GM21825 (cell line): ENCODE data around the gene MED1.
"Not testable (repeated sequence)": the region's sequence is repeated elsewhere in the genome, so short reads cannot be mapped to it uniquely, and the experiment has no call there.

Source experiments
- ATAC-seq: cut with Tn5 transposase; IDR thresholded peaks from one replicate; pipeline ENCODE4 v1.9.1; 2021; ENCODE audit warnings: mild to moderate bottlenecking, moderate library complexity; ENCODE audit not compliant: unreplicated experiment

MED1 gene

DNA sequence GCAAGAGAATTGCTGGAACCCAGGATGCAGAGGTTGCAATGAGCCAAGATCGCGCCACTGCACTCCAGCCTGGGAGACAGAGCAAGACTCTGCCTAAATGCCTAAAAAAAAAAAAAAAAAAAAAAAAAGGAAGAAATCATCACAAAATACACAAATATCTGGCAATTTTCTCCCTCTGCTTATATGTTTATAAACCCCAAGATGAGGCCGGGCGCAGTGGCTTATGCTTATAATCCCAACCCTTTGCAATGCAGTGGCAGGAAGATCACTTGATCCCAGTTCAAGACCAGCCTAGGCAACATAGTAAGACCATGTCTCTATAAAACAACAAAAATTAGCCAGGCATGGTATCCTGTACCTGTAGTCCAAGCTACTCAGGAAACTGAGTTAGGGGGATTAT lies 21.5 kb downstream of the MED1 start:
- no peak for ATAC-seq

DNA sequence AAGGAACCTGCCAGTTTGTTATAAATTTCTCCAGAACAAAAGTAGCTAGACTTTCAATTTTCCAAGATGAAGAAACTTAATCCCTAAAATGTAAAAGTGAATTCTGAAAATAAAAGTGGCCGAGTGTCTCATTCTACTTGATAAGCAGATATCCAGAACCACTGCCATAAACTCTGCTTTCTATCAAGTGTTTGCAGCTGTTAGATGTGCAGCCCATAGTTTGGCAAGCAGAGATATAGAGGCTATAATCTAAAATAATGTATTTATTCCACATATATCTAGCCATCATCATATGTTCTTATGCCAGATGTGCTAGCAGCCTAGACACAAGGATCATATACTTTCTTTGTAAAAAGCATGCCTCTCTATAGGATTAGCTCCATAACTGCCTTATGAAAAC lies 34.9 kb downstream of the MED1 start:
- no peak for ATAC-seq

DNA sequence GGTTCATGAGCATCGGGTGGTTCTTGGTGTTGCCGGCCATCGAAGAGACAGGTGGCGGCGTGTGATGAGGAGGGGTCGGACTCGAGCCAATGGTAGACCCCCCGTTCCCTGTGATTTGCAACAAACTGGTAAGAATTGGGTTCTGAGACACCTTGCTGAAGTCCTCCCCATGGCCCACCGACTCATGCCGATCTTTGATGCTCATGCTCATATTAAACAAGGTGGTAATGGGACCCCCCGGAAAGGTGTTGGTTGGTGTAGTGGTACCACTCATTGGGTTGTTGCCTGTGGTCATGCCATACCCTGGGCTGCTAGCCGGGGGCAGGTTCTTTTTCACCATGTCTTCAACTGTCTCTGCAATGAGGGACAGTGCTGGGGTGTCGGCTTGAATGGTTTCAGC lies 40.8 kb downstream of the MED1 start:
- no peak for ATAC-seq

DNA sequence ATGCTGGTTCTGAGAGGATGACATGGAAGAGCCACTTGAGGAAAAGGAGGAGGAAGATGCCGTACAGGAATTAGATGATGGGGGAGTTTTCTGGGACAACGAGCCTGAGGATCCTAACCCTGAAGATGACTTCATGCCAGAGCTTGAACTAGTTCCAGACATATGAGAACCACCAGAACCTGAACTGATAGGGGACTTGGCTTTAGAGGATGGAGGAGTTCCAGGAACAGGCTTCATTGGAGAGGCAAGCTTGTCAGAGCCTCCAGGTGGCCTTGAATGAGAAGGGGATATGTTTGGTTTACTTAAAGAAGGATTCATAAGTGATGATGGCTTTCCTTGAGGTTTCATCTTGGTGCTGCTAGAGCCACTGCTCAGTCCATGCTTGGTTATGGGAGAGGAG lies 42.7 kb downstream of the MED1 start:
- no peak for ATAC-seq

DNA sequence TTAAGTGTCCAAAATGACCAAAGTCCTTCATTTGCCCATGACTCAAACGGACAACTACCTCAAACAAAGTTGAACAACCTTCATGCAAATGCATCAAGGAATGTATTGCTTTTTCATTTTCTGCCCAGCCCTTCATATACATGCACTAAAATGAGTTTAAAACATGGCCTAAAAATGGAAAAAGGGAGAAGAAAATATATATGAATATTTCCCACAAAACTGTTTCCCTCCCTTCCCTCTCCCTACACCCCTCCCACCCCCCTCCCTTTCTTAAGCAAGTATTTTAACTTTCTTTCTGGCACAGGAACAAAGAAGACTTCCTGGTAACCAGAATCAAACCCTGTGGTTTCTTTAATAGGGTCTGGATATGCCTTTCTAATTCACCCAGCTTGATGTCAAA lies 44.1 kb downstream of the MED1 start:
- no peak for ATAC-seq

DNA sequence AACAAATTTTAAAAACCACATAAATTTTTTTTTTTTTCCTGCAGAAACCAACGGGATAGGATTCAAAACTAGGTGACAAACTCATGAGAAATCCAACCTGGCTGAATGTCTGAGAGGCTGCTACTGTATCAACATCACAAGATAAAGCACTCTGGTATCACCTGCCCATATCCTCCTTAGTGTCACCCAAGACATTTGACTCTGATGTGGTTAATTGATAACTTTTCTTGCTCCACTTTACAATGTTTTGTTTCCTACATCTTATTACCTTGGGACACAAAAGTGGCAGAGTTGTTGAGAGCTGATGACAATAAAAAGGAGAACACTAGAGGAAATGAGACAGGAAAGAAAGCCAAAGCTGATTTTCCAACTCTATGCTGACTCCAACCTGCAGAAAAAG lies 45.6 kb downstream of the MED1 start:
- ATAC-seq = no peak

DNA sequence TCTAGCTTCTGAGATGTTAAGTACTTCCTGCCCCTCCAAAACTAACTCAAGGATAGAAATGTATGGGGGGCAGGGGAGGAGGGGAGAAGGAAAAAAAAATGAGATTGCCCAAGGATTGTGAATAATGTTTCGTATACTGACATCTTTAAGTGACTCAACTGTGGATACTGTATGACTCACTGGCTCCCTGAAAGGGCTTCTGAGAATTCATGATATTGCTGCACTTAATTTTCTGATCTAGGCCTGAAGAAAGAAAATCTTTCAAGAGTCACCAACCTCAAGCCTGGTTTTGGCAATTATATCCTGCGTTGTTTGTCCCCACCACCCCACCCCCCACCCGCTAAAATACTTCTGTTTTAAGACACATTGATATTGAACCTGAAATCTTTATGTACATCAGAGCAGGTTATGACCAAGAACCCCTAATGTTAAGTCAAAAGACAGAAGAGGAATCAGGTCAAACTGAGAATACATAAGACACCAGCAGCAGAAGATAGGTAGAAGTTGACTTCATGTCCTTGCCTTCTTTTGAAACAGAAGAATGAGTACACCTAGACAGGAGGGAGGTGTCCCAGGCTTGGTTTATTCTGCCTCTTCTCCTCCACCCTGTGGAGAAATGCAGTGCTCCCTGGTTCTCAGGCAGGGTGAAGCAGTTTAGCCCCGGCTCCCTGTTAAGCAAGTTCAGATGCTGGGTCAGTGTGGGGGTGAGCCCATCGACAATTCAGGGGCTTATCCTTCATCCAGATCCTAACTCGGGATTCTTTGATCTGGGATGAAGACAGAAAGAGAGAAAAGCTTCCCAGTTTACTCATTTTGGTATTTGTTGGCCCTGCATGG lies 46.3 kb downstream of the MED1 start:
- no peak for ATAC-seq

DNA sequence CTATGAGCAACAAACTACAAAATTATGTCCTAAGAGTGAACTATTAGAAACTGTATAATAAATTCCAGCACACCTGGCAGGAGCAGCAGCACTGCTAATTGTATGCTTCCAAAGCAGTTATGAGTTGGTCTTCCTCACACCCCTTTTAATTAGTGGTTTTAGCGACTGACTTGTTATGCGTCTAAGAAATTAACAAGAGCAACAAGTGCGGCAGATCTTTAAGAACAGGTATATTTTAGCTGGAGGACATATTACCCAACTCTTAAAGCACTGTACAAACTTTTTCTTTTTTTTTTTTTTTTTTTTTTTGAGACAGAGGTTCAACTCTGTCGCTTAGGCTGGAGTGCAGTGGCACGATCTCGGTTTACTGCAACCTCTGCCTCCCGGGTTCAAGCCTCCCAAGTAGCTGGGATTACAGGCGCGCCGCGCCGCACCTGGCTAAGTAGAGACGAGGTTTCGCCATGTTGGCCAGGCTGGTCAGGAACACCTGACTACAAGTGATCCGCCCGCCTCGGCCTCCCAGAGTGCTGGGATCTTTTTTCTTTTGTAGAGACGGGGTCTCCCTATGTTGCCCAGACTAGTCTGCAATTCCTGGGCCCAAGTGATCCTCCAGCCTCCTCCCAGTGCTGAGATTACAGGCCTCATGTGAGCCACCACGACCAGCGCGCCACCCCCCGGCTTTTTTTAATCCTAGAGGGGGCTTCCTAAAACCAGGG lies 48.0 kb downstream of the MED1 start:
- no peak for ATAC-seq

DNA sequence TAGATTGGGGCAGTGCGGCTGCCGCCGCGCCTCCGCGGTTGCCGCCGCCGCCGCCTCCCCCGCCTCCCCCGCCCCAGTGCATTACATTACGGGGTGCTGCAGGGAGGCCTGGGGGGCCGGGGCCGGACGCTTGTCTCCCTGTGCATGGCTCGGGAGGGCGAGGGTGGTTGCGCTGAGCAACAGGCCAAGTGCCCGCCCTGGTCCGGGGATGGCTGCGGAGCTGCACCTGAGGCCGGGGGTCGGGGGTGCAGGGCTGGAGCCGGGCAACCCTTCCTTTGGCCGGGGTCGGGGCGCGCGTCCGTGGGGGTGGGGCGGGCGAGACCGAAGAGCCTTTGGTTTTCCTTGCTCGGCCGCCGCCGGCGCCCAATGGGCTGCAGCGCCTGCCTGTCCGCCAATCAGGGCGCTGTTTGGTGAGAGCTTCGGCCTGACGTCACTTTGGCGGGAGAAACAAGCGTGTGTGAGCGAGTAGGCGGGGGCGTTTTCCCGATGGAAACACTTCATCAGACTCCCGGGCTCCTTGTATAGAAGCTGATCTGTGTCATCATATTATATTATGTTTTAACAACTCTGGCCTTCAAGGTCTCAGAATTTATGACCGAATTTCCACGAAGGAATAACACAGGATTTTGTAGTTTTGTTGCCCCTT lies 48.7 kb downstream of the MED1 start:
- peak; percentile 55 for ATAC-seq

DNA sequence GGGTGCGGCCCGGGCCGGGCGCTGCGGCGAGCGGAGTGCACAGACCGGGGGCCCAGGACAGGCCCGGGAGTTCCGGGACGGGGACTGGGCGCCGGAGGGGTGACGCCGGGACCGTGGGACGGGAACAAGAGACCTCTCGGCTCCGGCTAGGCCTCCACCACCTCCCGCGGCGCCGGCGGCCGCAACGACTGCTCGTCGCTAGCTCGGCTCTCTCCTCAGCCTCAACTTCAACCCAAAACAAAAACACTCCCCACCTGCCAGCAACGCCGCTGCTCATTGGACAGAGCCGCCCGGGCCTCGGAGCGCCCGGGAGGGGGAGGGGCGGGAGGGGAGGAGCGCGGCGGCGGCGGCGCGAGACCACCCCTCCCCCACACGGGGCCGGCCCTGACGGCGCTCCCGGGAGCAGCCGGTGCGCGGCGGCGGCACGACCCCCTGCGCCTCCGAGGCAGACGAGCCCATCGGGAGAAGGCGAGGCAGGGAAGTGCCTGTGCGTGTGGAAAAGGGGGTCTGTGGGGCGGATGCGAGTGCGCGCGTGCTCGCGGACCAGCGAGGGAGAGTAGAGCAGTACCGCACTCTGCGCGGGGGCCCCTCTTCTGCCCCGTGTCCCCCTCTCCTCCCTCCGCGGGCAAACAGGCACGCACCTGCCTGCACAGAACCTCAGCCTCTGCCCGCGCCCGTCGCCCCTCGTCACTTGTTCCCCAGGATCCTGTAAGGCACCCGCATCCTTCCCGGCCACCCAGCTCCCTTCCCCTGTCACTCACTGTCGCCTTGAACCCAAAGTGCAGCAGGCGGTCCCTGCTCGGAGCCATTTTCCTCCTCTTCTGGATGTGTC lies 49.4 kb downstream of the MED1 start, which contains the start of gene FBXL20:
FBXL20 (minus strand) TSS at position 215 of the 832 bp plus-strand sequence. CDS start 224 bp downstream, outside the sequence.
- peak; percentile 71 for ATAC-seq

DNA sequence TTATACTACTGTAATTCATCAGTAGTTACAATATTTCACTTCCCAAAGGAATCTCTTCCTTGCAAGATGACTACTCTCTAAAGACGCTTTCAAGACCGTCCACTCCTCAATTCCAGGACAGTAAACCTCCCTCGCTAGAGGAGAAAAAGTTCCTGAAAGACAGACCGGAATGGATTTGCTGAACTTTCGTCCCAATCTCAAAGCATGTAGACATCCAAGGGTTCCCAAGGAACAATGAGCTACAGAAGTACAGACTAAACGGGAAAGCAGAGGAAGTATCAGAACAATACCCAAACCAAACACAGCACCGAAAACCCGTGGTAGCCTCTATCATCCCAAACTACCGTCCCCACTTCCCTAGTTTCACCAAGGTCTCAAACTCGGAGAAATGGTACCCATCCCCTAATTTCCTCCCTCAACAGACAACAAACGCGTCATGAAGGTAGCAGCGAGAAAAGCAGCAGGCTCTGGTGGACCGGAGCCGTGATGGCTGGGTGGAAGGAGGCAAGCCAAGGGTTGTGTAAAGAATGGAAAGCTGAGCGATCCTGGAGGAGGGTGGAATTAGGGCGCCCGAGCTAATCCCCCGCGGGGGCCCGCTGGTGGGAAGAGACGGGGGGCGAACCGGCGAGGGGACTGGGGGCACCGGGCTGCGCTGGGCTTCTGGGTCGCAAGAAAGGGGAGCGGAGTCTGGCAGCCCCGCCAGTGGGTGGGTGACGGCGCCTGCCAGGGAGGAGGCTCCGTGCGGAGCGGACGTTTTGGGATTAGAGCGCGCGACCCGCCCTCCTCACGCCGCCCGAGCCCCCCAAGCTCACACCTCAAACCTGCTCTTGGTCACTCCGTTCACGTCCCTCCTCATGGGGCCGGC lies 50.3 kb downstream of the MED1 start:
- peak; percentile 6 for ATAC-seq

DNA sequence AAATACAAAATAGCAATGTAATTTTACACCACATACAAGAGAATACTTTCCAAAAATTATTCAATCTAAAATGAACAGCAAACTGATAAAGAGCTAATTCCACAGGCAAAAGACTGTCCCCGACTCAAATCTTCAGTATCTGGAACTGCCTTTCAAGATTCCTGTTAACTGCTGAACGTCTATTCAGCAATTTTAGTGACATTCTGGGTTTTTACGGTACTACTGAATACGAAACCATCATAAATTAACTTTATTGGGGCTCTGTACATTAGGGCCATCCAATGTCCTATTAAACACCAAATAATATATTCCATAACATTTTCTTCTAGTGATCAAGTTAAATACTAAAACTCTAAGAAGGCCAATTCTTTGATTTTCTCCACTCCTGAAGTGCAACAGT lies 51.3 kb downstream of the MED1 start:
- no peak for ATAC-seq

DNA sequence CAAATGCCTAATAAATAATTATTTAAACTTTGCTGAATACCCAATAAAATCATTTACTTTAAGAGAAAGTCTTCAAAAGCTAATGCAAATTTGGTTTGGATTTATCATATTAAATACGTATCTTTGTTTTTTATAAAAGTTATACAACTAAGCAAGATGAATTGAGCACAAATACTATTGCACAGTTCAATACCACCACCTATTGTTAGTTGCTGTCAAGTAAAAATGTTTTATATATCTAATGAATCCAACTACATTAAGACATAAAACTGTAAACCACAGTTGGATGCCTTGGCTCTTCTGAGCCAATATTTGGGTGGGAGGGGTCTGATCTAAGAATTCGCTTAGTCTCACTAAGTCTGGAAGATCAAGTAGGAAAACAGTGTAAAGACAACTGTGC lies 57.3 kb downstream of the MED1 start:
- no peak for ATAC-seq

DNA sequence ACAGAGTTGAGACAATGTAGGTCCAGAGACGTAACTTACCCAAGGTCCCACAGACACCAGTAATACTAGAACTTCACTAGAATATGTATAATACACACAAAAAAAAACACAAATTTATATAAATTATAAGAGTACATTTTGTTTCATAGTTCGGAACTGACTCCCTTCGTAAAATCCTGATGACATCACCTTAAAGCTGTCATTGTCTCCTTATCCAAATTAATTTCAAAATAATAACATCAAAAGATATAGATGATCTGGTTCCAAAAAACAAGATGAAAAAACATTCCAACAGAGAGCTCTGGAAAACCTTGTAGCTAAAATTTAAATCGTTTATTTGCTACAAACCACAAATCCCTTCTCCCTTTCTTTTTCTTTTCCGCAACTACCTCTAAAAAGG lies 59.6 kb downstream of the MED1 start:
- ATAC-seq = no peak

DNA sequence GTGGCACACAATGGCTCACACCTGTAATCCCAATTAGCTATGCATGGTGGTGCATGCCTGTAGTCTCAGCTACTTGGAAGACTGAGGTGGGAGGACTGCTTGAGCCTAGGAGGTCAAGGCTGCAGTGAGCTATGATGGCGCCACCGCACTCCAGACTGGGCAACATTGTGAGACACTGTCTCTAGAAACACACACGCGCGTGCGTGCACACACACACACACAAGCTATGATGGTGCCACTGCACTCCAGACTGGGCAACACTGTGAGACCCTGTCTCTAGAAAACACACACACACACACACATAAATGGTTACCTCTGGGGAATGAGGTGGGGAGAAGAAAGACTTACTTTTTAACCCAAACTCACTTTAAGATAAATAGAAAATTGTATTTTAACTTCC lies 66.0 kb downstream of the MED1 start:
- no peak for ATAC-seq

DNA sequence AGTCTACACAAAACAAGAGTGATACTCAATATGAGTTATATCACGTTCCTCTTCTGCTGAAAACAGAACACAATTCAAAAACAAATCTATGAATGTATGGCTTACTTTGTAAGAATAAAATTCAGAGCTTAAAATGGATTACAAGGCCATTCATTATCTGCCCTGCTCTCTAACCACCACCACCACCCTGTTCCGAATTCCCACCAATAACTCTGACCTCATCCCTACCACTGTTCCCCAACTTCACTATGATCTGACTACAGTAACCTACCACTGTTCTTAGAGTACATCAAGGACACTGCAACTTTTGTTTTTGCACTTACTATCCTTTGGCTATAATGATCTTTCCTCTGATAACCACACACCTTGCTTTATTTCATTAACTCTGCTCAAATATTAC lies 70.9 kb downstream of the MED1 start:
- ATAC-seq = no peak

DNA sequence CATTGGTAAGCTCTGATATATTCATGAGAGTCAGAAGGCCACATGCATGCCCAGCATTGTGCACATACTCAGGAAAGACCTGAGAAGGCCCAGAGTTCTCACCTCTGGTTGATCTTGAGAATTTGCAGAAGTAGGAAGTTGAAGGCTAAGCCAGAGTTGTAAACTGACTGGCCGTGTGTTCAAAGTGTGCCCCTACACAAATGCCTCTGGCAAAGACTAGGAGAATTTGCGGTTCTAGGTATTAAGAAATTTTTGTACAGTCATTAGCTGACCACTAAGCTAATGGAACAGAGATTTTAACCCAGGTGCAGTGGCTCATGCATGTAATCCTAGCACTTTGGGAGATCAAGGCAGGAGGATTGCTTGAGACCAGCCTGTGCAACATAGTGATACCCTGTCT lies 74.6 kb downstream of the MED1 start:
- no peak for ATAC-seq

DNA sequence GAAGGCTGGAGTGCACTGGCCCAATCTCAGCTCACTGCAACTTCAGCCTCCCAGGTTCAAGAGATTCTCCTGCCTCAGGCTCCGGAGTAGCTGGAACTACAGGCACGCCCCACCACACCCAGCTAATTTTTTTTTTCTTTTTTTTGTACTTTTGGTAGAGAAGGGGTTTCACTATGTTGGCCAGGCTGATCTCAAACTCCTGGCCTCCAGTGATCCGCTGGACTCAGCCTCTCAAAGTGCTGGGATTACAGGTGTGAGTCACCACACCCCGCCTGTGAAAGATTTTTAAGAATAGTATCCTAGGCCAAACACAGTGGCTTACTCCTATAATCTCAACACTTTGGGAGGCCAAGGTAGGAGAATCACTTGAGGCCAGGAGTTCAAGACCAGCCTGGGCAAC lies 83.3 kb downstream of the MED1 start:
- not testable (repeated sequence) for ATAC-seq

DNA sequence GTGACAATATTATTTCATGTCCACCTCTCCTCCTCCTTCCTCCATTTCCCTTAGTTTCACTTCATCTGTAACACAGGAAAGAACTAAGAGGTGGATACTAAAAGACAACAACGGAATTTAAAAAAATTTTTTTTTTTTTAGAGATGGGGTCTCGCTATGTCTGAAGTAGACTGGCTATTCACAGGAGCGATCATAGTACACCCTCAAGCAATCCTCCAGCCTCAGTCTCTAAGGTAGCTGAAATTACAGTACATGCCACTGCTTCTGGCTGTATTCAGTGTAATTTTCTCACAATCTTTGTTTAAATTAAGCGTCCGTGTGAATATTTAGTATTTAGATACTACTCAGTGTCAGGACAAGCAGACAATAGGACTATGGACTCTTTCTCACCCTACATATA lies 85.2 kb downstream of the MED1 start:
- no peak for ATAC-seq

DNA sequence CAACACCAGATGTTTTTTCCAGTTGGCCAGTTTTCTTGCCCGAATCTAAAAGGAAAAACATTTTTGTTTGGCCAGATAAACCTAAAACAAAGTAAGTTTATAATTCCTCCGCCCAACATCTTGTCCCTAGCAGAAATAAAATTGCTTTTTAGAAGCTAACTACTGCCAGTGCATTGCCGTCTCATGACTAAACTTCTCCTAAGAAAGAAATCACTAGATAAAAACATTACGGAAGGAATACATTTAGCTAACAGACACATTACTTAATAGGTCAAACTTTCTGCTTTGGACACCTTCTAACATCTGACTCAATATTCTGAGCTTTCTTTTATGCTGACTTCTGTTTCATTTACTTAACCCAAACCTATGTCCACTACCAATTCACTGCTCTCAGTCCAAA lies 85.8 kb downstream of the MED1 start:
- no peak for ATAC-seq
